Cardiac muscle cell (in vitro differentiated cells and primary cell): ENCODE measurements around the gene CHRM4. TPM values are rescaled to one million over a fixed set of nuclear protein-coding genes. Genes with fewer than 3 reads are reported as not detected.

ENCODE experiments used
- DNase-seq, 2 donors: peaks; one replicate each; pipeline versions ENCODE4 v3.0.0 to v3.0.0-alpha.2; 2010 to 2017; ENCODE audit warnings: low read depth in 1 of 2, low spot score in 1 of 2
- H3K27ac ChIP-seq: fragments of 200-600 bp; sonication (generic); 2 replicates; pipeline ENCODE4 v1.5.1; 2016
- H3K27me3 ChIP-seq: fragments of 200-600 bp; sonication (generic); 2 replicates; pipeline ENCODE4 v1.6.0; 2016; ENCODE audit warnings: control low read depth
- H3K36me3 ChIP-seq: fragments of 200-600 bp; sonication (generic); 2 replicates; pipeline ENCODE4 v1.5.1; 2016; ENCODE audit warnings: control low read depth
- H3K4me1 ChIP-seq: fragments of 200-600 bp; sonication (generic); 2 replicates; pipeline ENCODE4 v1.8.1; 2017; ENCODE audit warnings: low read depth, mild to moderate bottlenecking, mixed run types
- H3K4me3 ChIP-seq: fragments of 200-600 bp; sonication (generic); 2 replicates; pipeline ENCODE4 v1.5.1; 2016; ENCODE audit warnings: mild to moderate bottlenecking
- H3K9me3 ChIP-seq: fragments of 200-600 bp; sonication (generic); 2 replicates; pipeline ENCODE4 v1.5.1; 2017; ENCODE audit warnings: low read depth, mild to moderate bottlenecking, control low read depth
- polyA plus RNA-seq: library from polyadenylated mRNA; unstranded; fragments of >200 nt; fragmentation: Nextera tagmentation; extraction: Ambion mirVana; gene quantifications from 2 replicates; pipeline ENCODE4 v1.2.1, GENCODE V29; 2016
- total RNA-seq: library from RNA; depleted of rRNA; stranded (reverse); fragments of >200 nt; gene quantifications from 2 replicates; pipeline ENCODE4 v1.2.3, GENCODE V29; 2016
- TF ChIP-seq, protein P1 (sequence below): IDR thresholded peaks from 2 replicates; pipeline ENCODE4 v1.5.1; 2012; ENCODE audit warnings: low read depth, mild to moderate bottlenecking, low read length

Gene CHRM4
- total and polyA plus RNA-seq, 2 experiments from 2014 or later: 0.51 TPM; not detected in 1

DNA sequence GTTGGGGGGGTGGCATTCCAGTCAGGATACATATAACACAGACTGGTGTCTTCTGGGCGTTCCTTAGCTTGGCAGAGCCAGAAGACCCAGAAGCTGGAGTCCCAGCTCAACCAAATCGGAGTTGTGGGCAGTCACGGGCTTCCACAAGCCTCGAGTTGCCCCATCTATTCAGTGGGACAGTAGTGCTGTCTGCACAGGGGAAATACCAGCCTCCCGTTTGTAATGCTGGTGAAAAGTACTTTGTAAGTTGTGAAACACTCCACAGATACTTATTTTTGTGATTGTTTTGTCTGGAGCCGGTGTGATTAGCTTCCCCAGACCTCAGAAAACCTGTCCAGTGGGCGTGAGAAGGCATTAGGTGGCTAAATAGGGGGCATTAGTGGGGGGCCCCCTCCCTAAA, 30.7 kb downstream of the CHRM4 start:
- no peak overlapping the region for H3K4me3 ChIP-seq

DNA sequence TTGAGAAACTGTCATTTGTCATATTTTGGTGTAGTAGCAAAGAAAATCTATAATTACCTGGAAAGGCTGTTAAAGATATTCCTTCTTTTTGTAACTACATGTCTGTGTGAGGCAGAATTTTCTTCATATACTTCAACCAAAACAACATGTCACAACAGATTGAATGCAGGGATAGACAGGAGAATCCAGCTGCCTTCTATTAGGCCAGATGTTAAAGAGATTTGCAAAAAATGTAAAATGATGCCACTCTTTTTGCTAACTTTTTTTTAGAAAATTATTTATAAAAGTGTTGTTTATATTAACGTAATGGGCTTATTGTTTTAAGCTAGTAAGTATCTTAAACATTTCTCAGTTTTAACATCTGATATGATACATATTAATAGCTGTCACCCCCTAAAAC, 31.6 kb downstream of the CHRM4 start:
- Histone ChIP-seq H3K27me3 (no peaks in the 10 kb centered on the region), H3K4me1 (peaks cover 28% of the 10 kb centered on the region), H3K4me3 (no peak overlapping the region), H3K27ac (no peak overlapping the region), H3K9me3 (no peaks in the 10 kb centered on the region), H3K36me3 (no peaks in the 10 kb centered on the region)
- DNase-seq: no peak
- TF ChIP-seq, protein P1, sequence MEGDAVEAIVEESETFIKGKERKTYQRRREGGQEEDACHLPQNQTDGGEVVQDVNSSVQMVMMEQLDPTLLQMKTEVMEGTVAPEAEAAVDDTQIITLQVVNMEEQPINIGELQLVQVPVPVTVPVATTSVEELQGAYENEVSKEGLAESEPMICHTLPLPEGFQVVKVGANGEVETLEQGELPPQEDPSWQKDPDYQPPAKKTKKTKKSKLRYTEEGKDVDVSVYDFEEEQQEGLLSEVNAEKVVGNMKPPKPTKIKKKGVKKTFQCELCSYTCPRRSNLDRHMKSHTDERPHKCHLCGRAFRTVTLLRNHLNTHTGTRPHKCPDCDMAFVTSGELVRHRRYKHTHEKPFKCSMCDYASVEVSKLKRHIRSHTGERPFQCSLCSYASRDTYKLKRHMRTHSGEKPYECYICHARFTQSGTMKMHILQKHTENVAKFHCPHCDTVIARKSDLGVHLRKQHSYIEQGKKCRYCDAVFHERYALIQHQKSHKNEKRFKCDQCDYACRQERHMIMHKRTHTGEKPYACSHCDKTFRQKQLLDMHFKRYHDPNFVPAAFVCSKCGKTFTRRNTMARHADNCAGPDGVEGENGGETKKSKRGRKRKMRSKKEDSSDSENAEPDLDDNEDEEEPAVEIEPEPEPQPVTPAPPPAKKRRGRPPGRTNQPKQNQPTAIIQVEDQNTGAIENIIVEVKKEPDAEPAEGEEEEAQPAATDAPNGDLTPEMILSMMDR: no peak

More for the DNA sequence above, 30.7 kb downstream of the CHRM4 start:
- H3K36me3 ChIP-seq: no peaks in the 10 kb centered on the region
- TF ChIP-seq, protein P1: no peak
- H3K9me3 ChIP-seq: no peaks in the 10 kb centered on the region
- H3K4me1 ChIP-seq: peaks cover 28% of the 10 kb centered on the region
- no peaks in the 10 kb centered on the region for H3K27me3 ChIP-seq
- no peak for DNase-seq
- H3K27ac ChIP-seq: peak overlapping the region; percentile 82

DNA sequence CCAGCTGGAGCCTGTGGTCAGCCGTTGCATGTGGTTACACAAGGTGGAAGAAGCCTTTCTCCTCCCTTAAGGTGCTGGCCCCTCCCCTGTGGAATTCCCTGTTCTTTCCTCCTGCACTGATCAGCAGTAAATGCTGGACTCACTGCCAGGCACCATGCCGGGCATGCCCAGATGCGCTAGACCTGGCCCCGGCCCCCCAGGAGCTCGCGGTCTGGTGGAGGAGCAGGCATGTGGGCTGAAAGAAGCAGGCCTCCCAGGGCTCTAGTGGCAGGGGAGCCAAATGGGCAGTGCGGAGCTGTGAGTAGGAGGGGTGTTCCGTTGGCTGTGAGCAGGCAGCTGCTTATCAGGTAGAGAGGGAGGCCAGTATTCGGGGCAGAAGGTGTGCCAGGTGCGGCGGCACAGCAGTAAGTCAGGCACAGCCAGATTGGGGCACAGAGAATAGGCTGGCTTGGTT, 34.1 kb downstream of the CHRM4 start:
- DNase-seq: no peak
- Histone ChIP-seq H3K27ac (no peak overlapping the region), H3K27me3 (no peaks in the 10 kb centered on the region), H3K4me3 (no peak overlapping the region), H3K4me1 (peaks cover 18% of the 10 kb centered on the region), H3K9me3 (no peaks in the 10 kb centered on the region), H3K36me3 (no peaks in the 10 kb centered on the region)
- TF ChIP-seq, protein P1: no peak

DNA sequence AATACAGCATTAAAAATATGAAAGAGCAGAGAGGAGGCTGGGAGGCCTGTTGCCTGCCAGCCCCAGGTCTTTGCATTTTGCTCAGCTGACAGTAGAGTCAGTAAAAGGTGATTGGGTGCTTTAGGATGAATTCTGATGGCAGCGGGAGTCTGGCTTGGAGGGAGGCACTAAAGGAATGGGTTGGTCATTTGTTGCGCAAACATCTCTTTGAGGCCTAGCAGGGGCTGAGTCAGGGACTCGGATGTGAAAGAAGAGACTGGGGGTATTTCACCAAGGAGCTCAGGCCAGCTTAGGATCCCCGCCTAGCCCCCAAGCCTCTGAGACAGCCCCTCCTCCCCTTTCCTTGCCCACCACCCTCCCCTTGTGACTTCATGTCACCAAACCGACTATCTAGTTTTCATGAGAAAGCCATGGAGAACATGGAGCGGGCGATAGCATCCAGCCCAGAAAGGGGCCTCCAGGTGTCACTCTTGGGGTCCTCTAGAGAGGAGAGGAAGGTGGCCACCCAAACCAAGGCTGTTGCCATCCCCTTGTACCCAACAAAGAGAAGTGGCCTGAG, 34.6 kb downstream of the CHRM4 start:
- H3K27me3 ChIP-seq: no peaks in the 10 kb centered on the region
- DNase-seq: peak in 1 of 2 donors; percentile 81
- TF ChIP-seq, protein P1: no peak
- H3K4me3 ChIP-seq: no peak overlapping the region
- H3K27ac ChIP-seq: no peak overlapping the region
- H3K4me1 ChIP-seq: peaks cover 16% of the 10 kb centered on the region
- no peaks in the 10 kb centered on the region for H3K36me3 ChIP-seq
- H3K9me3 ChIP-seq: no peaks in the 10 kb centered on the region

DNA sequence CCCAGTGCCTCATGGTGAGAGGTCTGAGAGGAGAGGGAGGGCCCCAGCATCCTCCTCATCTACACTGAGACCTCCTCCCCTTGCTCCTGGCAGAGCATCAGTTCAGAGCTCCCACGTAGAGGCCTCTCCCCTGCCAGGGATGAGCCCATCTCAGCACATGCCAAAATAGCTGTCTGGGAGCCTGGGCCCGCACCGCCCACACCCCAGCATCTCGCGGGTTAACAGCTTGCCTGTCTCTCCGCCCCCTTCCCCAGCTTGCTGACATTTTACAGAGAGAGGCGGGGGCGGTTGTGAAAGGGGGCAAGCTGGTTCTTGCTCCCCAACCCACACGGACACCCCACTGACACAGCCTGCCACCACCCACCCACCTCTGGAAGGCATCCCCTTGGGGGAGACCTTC, 37.9 kb downstream of the CHRM4 start:
- TF ChIP-seq, protein P1: no peak
- H3K36me3 ChIP-seq: no peaks in the 10 kb centered on the region
- H3K27me3 ChIP-seq: no peaks in the 10 kb centered on the region
- no peaks in the 10 kb centered on the region for H3K9me3 ChIP-seq
- DNase-seq: peak in 1 of 2 donors; percentile 21
- no peak overlapping the region for H3K27ac ChIP-seq
- H3K4me3 ChIP-seq: no peak overlapping the region
- peaks cover 20% of the 10 kb centered on the region for H3K4me1 ChIP-seq
